Stomach (tissue), 4 donors: ENCODE measurements around the gene CCR2.

Experiments used
- POLR2A ChIP-seq, 4 donors: fragments of 450-650 bp; IDR thresholded peaks; one replicate each; pipeline ENCODE4 v1.6.1; 2016; ENCODE audit warnings: antibody characterized with exemption in 4 of 4, control low read depth in 2 of 4, mild to moderate bottlenecking in 1 of 4, moderate library complexity in 1 of 4
- POLR2AphosphoS5 ChIP-seq, 3 donors: sonication (generic); formaldehyde crosslinking; IDR thresholded peaks; one replicate each; pipeline ENCODE4 v1.6.1; 2016; ENCODE audit warnings: antibody characterized with exemption in 3 of 3
- TF ChIP-seq, protein P1 (sequence below), 7 experiments: fragments of 450-650 bp in 4 of 7; fragments of 200-600 bp in 3 of 7; sonication (generic) in 3 of 7; IDR thresholded peaks; one replicate each; pipeline ENCODE4 v1.5.1; 2016 to 2019; ENCODE audit warnings: antibody characterized with exemption in 7 of 7, control low read depth in 2 of 7, mild to moderate bottlenecking in 1 of 7

GRCh38 chr3:46393011-46393410, 39.1 kb downstream of the CCR2 start:
- TF ChIP-seq, protein P1, sequence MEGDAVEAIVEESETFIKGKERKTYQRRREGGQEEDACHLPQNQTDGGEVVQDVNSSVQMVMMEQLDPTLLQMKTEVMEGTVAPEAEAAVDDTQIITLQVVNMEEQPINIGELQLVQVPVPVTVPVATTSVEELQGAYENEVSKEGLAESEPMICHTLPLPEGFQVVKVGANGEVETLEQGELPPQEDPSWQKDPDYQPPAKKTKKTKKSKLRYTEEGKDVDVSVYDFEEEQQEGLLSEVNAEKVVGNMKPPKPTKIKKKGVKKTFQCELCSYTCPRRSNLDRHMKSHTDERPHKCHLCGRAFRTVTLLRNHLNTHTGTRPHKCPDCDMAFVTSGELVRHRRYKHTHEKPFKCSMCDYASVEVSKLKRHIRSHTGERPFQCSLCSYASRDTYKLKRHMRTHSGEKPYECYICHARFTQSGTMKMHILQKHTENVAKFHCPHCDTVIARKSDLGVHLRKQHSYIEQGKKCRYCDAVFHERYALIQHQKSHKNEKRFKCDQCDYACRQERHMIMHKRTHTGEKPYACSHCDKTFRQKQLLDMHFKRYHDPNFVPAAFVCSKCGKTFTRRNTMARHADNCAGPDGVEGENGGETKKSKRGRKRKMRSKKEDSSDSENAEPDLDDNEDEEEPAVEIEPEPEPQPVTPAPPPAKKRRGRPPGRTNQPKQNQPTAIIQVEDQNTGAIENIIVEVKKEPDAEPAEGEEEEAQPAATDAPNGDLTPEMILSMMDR (IDR thresholded peaks at IDR 0.05) = no peak
- TF ChIP-seq POLR2A (IDR thresholded peaks at IDR 0.05) = no peak
- TF ChIP-seq POLR2AphosphoS5 (IDR thresholded peaks at IDR 0.05) = no peak
